ENCODE data around the gene CCDC106. TPM values are rescaled to one million over a fixed set of nuclear protein-coding genes. Genes with fewer than 3 reads are reported as not detected.
A peak's percentile ranks its signal among the peaks of the same experiment; 100 is the strongest.

Gene CCDC106
- total RNA-seq, 1 donor from 2014 or later: 18.9 TPM

DNA sequence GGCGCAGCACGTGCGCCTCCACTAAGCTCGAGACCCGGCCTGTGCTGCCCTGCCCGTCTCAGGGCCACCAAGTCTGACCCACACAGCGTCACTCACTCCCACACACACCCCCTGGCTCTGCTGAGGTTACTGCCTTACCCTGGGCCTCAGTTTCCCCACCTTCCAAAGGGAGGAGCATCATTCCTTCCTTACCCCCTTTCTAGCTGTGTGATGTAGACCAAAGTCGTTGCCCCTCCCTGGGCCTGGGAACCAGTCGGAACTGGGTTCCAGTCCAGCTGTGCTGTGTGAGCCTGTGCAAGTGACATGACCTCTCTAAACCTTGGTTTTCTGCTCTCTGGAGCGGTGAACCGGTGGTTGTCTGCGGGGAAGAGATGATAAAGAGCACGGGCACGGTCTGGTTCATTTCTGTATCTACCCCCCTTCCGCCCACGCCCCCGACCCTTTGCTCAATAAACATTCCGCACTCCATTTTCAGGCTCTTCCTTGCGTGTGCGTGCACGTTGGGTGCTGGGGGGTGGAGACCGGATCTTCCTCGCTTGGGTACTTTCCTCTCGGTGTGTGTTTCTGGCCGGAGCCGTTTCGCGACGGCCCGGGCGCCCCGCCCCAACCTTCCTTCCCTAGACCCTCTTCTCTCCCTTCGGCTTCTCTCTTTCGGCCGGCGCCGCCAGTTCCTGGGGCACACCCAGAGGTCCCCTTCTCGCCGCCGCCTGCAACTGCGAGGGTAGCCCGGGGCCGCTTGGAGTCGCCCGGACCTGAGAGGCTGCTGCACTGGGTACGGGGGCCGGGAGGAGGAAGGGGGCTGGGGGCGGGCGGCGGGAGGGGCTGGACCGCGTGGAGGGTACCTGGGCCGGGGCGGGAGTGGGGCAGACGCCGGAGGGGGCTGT, 4.8 kb upstream of the CCDC106 start, which contains the start of gene ZNF581:
Gene ZNF581 (plus strand): TSS at position 647 of the 884 bp plus-strand sequence. CDS start 923 bp downstream, outside the sequence.
- no peak for TF ChIP-seq CTCF (conservative IDR thresholded peaks at IDR 0.05)
- Mint-ChIP-seq H3K36me3 (ENCODE audit: low read depth) (peaks cover 18% of the 10 kb centered on the region), H3K27me3 (ENCODE audit: low read depth) (peaks cover 21% of the 10 kb centered on the region), H3K9me3 (peaks cover 2% of the 10 kb centered on the region), H3K27ac (ENCODE audit: unreplicated experiment) (peak within 1 kb of the TSS; percentile 96), H3K4me3 (peak within 1 kb of the TSS; percentile 98), H3K4me1 (peaks cover 49% of the 10 kb centered on the region)
- DNase-seq (ENCODE audit: low read depth, low spot score): peak; percentile 64

- H3K4me1 Mint-ChIP-seq: peaks cover 51% of the 10 kb centered on the region
- DNase-seq (ENCODE audit: low read depth, low spot score): no peak
Measured at GRCh38 chr19:55643887-55644176, 4.2 kb upstream of the CCDC106 start.

GRCh38 chr19:55644191-55644833, 3.7 kb upstream of the CCDC106 start:
- Mint-ChIP-seq H3K9me3 (no peaks in the 10 kb centered on the region), H3K4me1 (peaks cover 47% of the 10 kb centered on the region), H3K4me3 (peak overlapping the region; percentile 98), H3K27ac (ENCODE audit: unreplicated experiment) (no peak overlapping the region), H3K36me3 (ENCODE audit: low read depth) (peaks cover 14% of the 10 kb centered on the region), H3K27me3 (ENCODE audit: low read depth) (peaks cover 21% of the 10 kb centered on the region)
- no peak for DNase-seq (ENCODE audit: low read depth, low spot score)
- no peak for TF ChIP-seq CTCF (conservative IDR thresholded peaks at IDR 0.05)

More at GRCh38 chr19:55643887-55644176, 4.2 kb upstream of the CCDC106 start:
- Mint-ChIP-seq H3K27ac (ENCODE audit: unreplicated experiment) (peak overlapping the region; percentile 84), H3K27me3 (ENCODE audit: low read depth) (peaks cover 21% of the 10 kb centered on the region), H3K4me3 (peak overlapping the region; percentile 98), H3K36me3 (ENCODE audit: low read depth) (peaks cover 18% of the 10 kb centered on the region), H3K9me3 (peaks cover 2% of the 10 kb centered on the region)
- TF ChIP-seq CTCF (conservative IDR thresholded peaks at IDR 0.05): no peak

DNA sequence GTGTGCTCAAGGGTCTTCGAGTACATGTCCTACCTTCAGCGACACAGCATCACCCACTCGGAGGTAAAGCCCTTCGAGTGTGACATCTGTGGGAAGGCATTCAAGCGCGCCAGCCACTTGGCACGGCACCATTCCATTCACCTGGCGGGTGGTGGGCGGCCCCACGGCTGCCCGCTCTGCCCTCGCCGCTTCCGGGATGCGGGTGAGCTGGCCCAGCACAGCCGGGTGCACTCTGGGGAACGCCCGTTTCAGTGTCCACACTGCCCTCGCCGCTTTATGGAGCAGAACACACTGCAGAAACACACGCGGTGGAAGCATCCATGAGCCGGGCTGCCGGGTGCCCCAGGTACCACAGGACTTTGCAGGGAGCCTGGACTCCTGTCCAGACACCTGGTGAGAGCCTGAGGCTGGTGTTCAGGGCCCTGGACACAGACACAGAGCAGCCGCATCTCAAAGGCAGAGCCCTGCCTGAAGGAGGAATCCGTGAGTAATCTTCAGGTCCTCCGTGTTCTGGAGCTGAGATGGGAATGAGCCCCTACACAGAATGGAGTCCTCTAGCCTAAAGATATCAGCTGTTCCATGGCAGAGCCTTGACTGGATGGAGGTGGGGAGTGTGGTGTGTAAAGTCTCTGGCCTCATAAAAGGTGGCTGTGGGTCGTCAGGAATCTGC, 3.0 kb upstream of the CCDC106 start:
- H3K9me3 Mint-ChIP-seq: no peaks in the 10 kb centered on the region
- H3K4me3 Mint-ChIP-seq: peak overlapping the region; percentile 98
- TF ChIP-seq CTCF (conservative IDR thresholded peaks at IDR 0.05): no peak
- no peak overlapping the region for H3K27ac Mint-ChIP-seq (ENCODE audit: unreplicated experiment)
- H3K4me1 Mint-ChIP-seq: peaks cover 51% of the 10 kb centered on the region
- no peak for DNase-seq (ENCODE audit: low read depth, low spot score)
- peaks cover 14% of the 10 kb centered on the region for H3K36me3 Mint-ChIP-seq (ENCODE audit: low read depth)
- peaks cover 21% of the 10 kb centered on the region for H3K27me3 Mint-ChIP-seq (ENCODE audit: low read depth)

- DNase-seq (ENCODE audit: low read depth, low spot score): no peak
- no peak for TF ChIP-seq CTCF (conservative IDR thresholded peaks at IDR 0.05)
- Mint-ChIP-seq H3K36me3 (ENCODE audit: low read depth) (peaks cover 12% of the 10 kb centered on the region), H3K27ac (ENCODE audit: unreplicated experiment) (no peak overlapping the region), H3K27me3 (ENCODE audit: low read depth) (peaks cover 20% of the 10 kb centered on the region), H3K4me1 (peaks cover 48% of the 10 kb centered on the region), H3K4me3 (peak overlapping the region; percentile 87), H3K9me3 (no peaks in the 10 kb centered on the region)
Measured at GRCh38 chr19:55645512-55645881, 2.5 kb upstream of the CCDC106 start.

Measured in neural crest cell (in vitro differentiated cells).